ENCODE results near the gene PHLDB2.
A peak's percentile ranks its signal among the peaks of the same experiment; 100 is the strongest.

Gene PHLDB2

DNA sequence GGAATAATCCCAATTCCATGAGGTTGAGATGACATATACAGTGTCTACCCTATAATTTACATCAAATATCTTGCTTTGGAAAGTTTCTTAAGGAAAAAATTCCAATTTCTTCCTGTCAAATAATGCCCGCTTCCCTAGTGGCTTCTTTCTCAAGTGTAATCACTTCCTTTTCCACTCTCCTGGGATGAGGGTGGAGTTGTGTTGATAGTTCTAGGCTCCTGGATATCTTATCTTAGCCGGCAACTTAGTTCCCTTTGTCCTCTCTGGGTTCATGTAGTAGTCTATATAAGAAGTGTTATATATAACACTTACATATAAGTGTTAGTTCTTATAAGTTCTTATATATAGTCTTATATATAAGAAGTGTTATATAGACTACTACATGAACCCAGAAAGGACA lies 150.6 kb downstream of the PHLDB2 start:
- ChIA-PET CTCF (no interaction called here), POLR2A (ENCODE audit: low non-redundant PET) (no interaction called here)
- H3K27ac ChIP-seq: no peak overlapping the region
- TF ChIP-seq, protein P1, sequence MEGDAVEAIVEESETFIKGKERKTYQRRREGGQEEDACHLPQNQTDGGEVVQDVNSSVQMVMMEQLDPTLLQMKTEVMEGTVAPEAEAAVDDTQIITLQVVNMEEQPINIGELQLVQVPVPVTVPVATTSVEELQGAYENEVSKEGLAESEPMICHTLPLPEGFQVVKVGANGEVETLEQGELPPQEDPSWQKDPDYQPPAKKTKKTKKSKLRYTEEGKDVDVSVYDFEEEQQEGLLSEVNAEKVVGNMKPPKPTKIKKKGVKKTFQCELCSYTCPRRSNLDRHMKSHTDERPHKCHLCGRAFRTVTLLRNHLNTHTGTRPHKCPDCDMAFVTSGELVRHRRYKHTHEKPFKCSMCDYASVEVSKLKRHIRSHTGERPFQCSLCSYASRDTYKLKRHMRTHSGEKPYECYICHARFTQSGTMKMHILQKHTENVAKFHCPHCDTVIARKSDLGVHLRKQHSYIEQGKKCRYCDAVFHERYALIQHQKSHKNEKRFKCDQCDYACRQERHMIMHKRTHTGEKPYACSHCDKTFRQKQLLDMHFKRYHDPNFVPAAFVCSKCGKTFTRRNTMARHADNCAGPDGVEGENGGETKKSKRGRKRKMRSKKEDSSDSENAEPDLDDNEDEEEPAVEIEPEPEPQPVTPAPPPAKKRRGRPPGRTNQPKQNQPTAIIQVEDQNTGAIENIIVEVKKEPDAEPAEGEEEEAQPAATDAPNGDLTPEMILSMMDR (conservative IDR thresholded peaks at IDR 0.05; ENCODE audit: low read depth): no peak
- no peak for DNase-seq (ENCODE audit: low spot score)

GRCh38 chr3:112010636-112011035 lies 151.6 kb downstream of the PHLDB2 start:
- POLR2A ChIA-PET (ENCODE audit: low non-redundant PET): no interaction called here
- TF ChIP-seq, protein P1 (conservative IDR thresholded peaks at IDR 0.05; ENCODE audit: low read depth): no peak
- no peak overlapping the region for H3K27ac ChIP-seq
- no peak for DNase-seq (ENCODE audit: low spot score)
- CTCF ChIA-PET: interaction anchor here (0.7 kb wide), 1 partner anchor 1534 kb away, joined by 3 read pairs; no protein-coding TSS in a partner anchor

- no peak overlapping the region for H3K27ac ChIP-seq
- CTCF ChIA-PET: interaction anchor here (0.7 kb wide), 1 partner anchor 32 kb away, joined by 3 read pairs; no protein-coding TSS in a partner anchor
- TF ChIP-seq, protein P1 (conservative IDR thresholded peaks at IDR 0.05; ENCODE audit: low read depth): no peak
- no peak for DNase-seq (ENCODE audit: low spot score)
- POLR2A ChIA-PET (ENCODE audit: low non-redundant PET): no interaction called here
Observed at GRCh38 chr3:112011376-112011940, 152.4 kb downstream of the PHLDB2 start.

- TF ChIP-seq, protein P1 (conservative IDR thresholded peaks at IDR 0.05; ENCODE audit: low read depth): no peak
- no peak for DNase-seq (ENCODE audit: low spot score)
- no peak overlapping the region for H3K27ac ChIP-seq
- POLR2A ChIA-PET (ENCODE audit: low non-redundant PET): interaction anchor here (0.6 kb wide), 1 partner anchor 31 kb away, joined by 6 read pairs; no protein-coding TSS in a partner anchor
- CTCF ChIA-PET: interaction anchor here (0.6 to 2.1 kb wide), 4 partner anchors 20 to 342 kb away, joined by 3 to 10 read pairs (median 3); no protein-coding TSS in a partner anchor
Observed at GRCh38 chr3:112012205-112012992, 153.3 kb downstream of the PHLDB2 start.

DNA sequence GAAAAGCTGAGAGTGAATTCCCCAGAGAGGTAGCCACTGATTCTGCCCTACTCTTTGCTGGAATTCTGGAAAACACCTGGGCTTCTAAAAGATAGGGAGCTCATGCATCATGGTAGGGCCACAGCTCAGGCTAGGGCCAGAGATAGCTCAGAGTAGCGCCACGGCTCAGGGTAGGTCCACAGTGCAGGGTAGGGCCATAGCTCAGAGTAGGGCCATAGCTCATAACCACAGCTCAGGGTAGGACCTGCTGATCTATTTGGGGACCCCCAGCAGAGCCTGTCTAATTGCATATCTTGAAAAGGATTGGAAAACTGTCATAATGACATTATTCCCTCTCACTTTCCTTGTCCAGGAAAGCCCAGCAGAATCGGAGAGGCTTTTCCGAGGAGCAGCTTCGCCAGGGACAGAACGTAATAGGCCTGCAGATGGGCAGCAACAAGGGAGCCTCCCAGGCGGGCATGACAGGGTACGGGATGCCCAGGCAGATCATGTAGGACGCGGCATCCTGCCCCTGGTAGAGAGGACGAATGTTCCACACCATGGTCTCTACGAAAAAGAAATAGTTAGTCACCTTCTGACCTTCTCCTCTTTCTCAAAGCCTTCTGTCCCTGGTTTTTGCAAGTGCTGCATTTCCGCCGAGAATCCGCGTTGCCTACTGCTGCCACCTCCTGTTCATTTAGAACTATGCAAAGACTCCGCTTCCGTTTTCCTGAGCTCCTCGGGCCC lies 154.2 kb downstream of the PHLDB2 start:
- ChIA-PET POLR2A (ENCODE audit: low non-redundant PET) (interaction anchor here (0.6 kb wide), 1 partner anchor 32 kb away, joined by 6 read pairs; no protein-coding TSS in a partner anchor), CTCF (interaction anchor here (0.6 to 2.1 kb wide), 7 partner anchors 17 to 565 kb away, joined by 3 to 10 read pairs (median 3); no protein-coding TSS in a partner anchor)
- peak; percentile 49 for DNase-seq (ENCODE audit: low spot score)
- TF ChIP-seq, protein P1 (conservative IDR thresholded peaks at IDR 0.05; ENCODE audit: low read depth): peak; percentile 58
- no peak overlapping the region for H3K27ac ChIP-seq

DNA sequence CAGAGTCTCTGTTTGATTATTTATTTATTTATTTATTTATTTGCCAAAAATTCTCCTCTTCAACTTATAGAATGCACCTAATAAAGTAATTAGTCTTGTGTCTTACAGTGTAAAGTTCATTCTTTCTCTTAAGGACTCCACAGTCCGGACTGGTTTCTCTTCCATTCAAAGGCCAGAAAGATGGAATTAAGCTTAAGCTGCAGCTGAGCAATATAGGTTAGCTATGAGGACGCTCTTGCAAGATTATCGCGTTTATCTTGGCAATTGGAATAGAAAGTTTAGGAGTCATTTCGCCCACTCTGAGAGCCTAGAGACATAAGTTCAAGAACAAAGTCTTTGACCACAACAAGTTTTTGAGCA lies 154.7 kb downstream of the PHLDB2 start:
- POLR2A ChIA-PET (ENCODE audit: low non-redundant PET): no interaction called here
- no peak for DNase-seq (ENCODE audit: low spot score)
- no peak overlapping the region for H3K27ac ChIP-seq
- TF ChIP-seq, protein P1 (conservative IDR thresholded peaks at IDR 0.05; ENCODE audit: low read depth): no peak
- CTCF ChIA-PET: interaction anchor here (0.6 to 2.1 kb wide), 5 partner anchors 17 to 565 kb away, joined by 3 to 10 read pairs (median 5); no protein-coding TSS in a partner anchor

Data from RWPE1 (cell line).